HEK293 (cell line): ENCODE measurements around the gene ORC4.

Experiments used
- CTCF ChIA-PET: fragments of 350-600 bp; formaldehyde crosslinking; extraction: SDS; loops from one replicate; lab custom pipeline; 2021; ENCODE audit warnings: antibody characterized with exemption; lab: Yijun Ruan, JAX
- POLR2A ChIA-PET: fragments of 300-600 bp; formaldehyde crosslinking; extraction: SDS; loops from one replicate; lab custom pipeline; 2020; ENCODE audit warnings: antibody characterized with exemption, inconsistent platforms; lab: Yijun Ruan, JAX
- H3K27ac ChIP-seq: fragments of 200-500 bp; sonication (Bioruptor generic); 2 replicates; pipeline ENCODE4 v1.5.1; 2014; ENCODE audit warnings: low read depth, low read length, control low read depth, inconsistent platforms; ENCODE audit errors: extremely low read depth
- H3K36me3 ChIP-seq, 2 experiments: fragments of 200-500 bp in 1 of 2; sonication (Bioruptor generic) in 1 of 2; 1 replicate in 1 of 2; 2 replicates in 1 of 2; pipeline ENCODE4 v1.5.1; 2014 to 2017; ENCODE audit warnings: inconsistent platforms in 2 of 2, low read length in 2 of 2; ENCODE audit not compliant: control insufficient read depth in 2 of 2, insufficient read depth in 1 of 2
- H3K4me1 ChIP-seq: fragments of 200-500 bp; sonication (Bioruptor generic); 2 replicates; pipeline ENCODE4 v1.5.1; 2014; ENCODE audit warnings: mild to moderate bottlenecking, low read length, inconsistent platforms; ENCODE audit not compliant: control insufficient read depth, insufficient read depth
- H3K4me3 ChIP-seq: 2 replicates; pipeline ENCODE4 v1.5.1; 2011; ENCODE audit warnings: low read depth, mild to moderate bottlenecking, control low read depth, low read length, moderate library complexity
- H3K9me3 ChIP-seq: fragments of 200-500 bp; sonication (Bioruptor generic); 2 replicates; pipeline ENCODE4 v1.5.1; 2014; ENCODE audit warnings: low read depth, low read length, inconsistent platforms; ENCODE audit not compliant: control insufficient read depth, insufficient read depth
- IKZF3 ChIP-seq: fragments of 450-650 bp; IDR thresholded peaks from 2 replicates; pipeline ENCODE4 v1.5.0; 2018; ENCODE audit warnings: missing biosample characterization, mild to moderate bottlenecking, missing genetic modification characterization, moderate library complexity
- KLF16 ChIP-seq: fragments of 450-650 bp; formaldehyde crosslinking; IDR thresholded peaks from 2 replicates; pipeline ENCODE4 v1.5.1; 2017; ENCODE audit warnings: missing biosample characterization, missing genetic modification characterization
- SCRT1 ChIP-seq: fragments of 450-650 bp; formaldehyde crosslinking; IDR thresholded peaks from 2 replicates; pipeline ENCODE4 v1.5.1; 2016; ENCODE audit warnings: missing biosample characterization, missing genetic modification characterization, borderline replicate concordance
- SP3 ChIP-seq: fragments of 450-650 bp; formaldehyde crosslinking; IDR thresholded peaks from 2 replicates; pipeline ENCODE4 v1.5.1; 2016; ENCODE audit warnings: missing biosample characterization, missing genetic modification characterization
- ZBTB8A ChIP-seq: fragments of 450-650 bp; formaldehyde crosslinking; IDR thresholded peaks from 2 replicates; pipeline ENCODE4 v1.5.1; 2016; ENCODE audit warnings: missing biosample characterization, missing genetic modification characterization
- ZNF112 ChIP-seq: fragments of 450-650 bp; formaldehyde crosslinking; IDR thresholded peaks from 2 replicates; pipeline ENCODE4 v1.5.0; 2017; ENCODE audit warnings: missing biosample characterization, missing genetic modification characterization
- ZNF146 ChIP-seq: fragments of 450-650 bp; formaldehyde crosslinking; IDR thresholded peaks from 2 replicates; pipeline ENCODE4 v1.5.1; 2016; ENCODE audit warnings: missing biosample characterization, missing genetic modification characterization
- ZNF292 ChIP-seq: fragments of 450-650 bp; formaldehyde crosslinking; IDR thresholded peaks from 2 replicates; pipeline ENCODE4 v1.5.1; 2016; ENCODE audit warnings: low read depth, missing biosample characterization, missing genetic modification characterization, borderline replicate concordance
- ZNF37A ChIP-seq: fragments of 450-650 bp; IDR thresholded peaks from 2 replicates; pipeline ENCODE4 v1.5.1; 2018; ENCODE audit warnings: missing biosample characterization, missing genetic modification characterization
- ZNF426 ChIP-seq: fragments of 450-650 bp; formaldehyde crosslinking; IDR thresholded peaks from 2 replicates; pipeline ENCODE4 v1.5.1; 2017; ENCODE audit warnings: missing biosample characterization, missing genetic modification characterization, mild to moderate bottlenecking, inconsistent platforms, moderate library complexity
- ZNF549 ChIP-seq: fragments of 450-650 bp; IDR thresholded peaks from 2 replicates; pipeline ENCODE4 v1.5.1; 2018; ENCODE audit warnings: missing biosample characterization, missing genetic modification characterization, mild to moderate bottlenecking, inconsistent platforms, moderate library complexity
- ZNF555 ChIP-seq: fragments of 450-650 bp; formaldehyde crosslinking; conservative IDR thresholded peaks from 2 replicates; pipeline ENCODE4 v1.5.1; 2017; ENCODE audit warnings: missing biosample characterization, mild to moderate bottlenecking, missing genetic modification characterization, inconsistent platforms
- ZNF571 ChIP-seq: fragments of 450-650 bp; formaldehyde crosslinking; IDR thresholded peaks from 2 replicates; pipeline ENCODE4 v1.5.0; 2017; ENCODE audit warnings: missing biosample characterization, missing genetic modification characterization
- ZNF621 ChIP-seq: fragments of 450-650 bp; formaldehyde crosslinking; IDR thresholded peaks from 2 replicates; pipeline ENCODE4 v1.5.1; 2017; ENCODE audit warnings: missing biosample characterization, missing genetic modification characterization
- ZNF623 ChIP-seq: fragments of 450-650 bp; formaldehyde crosslinking; IDR thresholded peaks from 2 replicates; pipeline ENCODE4 v1.5.1; 2016; ENCODE audit warnings: missing biosample characterization, missing genetic modification characterization
- ZNF624 ChIP-seq: fragments of 450-650 bp; formaldehyde crosslinking; IDR thresholded peaks from 2 replicates; pipeline ENCODE4 v1.5.1; 2017; ENCODE audit warnings: missing biosample characterization, missing genetic modification characterization
- ZNF777 ChIP-seq: fragments of 450-650 bp; formaldehyde crosslinking; IDR thresholded peaks from 2 replicates; pipeline ENCODE4 v1.5.1; 2017; ENCODE audit warnings: missing biosample characterization, missing genetic modification characterization, borderline replicate concordance
- TF ChIP-seq, protein P1 (sequence below): fragments of 450-650 bp; formaldehyde crosslinking; IDR thresholded peaks from 2 replicates; pipeline ENCODE4 v1.5.1; 2017; ENCODE audit warnings: missing biosample characterization, missing genetic modification characterization
- TF ChIP-seq, protein P2 (sequence below): fragments of 450-650 bp; formaldehyde crosslinking; IDR thresholded peaks from 2 replicates; pipeline ENCODE4 v1.5.1; 2016; ENCODE audit warnings: missing biosample characterization, missing genetic modification characterization
- TF ChIP-seq, protein P3 (sequence below): fragments of 450-650 bp; formaldehyde crosslinking; IDR thresholded peaks from 2 replicates; pipeline ENCODE4 v1.5.1; 2016; ENCODE audit warnings: missing biosample characterization, missing genetic modification characterization, borderline replicate concordance
- TF ChIP-seq, protein P4 (sequence below): fragments of 450-650 bp; formaldehyde crosslinking; IDR thresholded peaks from 2 replicates; pipeline ENCODE4 v1.5.1; 2016; ENCODE audit warnings: missing biosample characterization, missing genetic modification characterization

The ORC4 gene

DNA sequence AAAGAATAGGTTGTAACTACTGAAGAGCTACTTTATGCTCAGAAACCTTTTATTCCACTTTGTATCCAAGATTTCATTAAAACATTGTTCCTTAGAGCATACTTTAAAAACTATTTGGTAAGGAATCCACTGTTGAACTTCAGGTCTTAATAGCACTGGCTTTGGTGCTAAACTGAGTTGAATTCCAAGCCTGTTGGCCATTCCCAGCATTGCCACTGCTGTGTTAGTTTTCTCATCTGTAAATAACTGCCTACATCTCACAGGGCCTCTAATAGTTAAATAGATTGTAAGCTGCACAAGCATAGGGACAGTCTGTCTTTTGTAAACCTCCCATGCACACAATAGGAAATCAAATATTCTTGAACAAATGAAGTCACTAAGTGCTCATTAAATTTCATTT is 86.6 kb downstream of the ORC4 start (continued):
- TF ChIP-seq SP3 (tag by site-specific recombination): no peak
- TF ChIP-seq, protein P1, sequence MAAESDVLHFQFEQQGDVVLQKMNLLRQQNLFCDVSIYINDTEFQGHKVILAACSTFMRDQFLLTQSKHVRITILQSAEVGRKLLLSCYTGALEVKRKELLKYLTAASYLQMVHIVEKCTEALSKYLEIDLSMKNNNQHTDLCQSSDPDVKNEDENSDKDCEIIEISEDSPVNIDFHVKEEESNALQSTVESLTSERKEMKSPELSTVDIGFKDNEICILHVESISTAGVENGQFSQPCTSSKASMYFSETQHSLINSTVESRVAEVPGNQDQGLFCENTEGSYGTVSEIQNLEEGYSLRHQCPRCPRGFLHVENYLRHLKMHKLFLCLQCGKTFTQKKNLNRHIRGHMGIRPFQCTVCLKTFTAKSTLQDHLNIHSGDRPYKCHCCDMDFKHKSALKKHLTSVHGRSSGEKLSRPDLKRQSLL (tag by site-specific recombination): no peak
- TF ChIP-seq ZNF777: no peak
- no peak for TF ChIP-seq ZNF621
- no peak for TF ChIP-seq ZBTB8A (tag by site-specific recombination)
- TF ChIP-seq, all 188 proteins: peak for 0

DNA sequence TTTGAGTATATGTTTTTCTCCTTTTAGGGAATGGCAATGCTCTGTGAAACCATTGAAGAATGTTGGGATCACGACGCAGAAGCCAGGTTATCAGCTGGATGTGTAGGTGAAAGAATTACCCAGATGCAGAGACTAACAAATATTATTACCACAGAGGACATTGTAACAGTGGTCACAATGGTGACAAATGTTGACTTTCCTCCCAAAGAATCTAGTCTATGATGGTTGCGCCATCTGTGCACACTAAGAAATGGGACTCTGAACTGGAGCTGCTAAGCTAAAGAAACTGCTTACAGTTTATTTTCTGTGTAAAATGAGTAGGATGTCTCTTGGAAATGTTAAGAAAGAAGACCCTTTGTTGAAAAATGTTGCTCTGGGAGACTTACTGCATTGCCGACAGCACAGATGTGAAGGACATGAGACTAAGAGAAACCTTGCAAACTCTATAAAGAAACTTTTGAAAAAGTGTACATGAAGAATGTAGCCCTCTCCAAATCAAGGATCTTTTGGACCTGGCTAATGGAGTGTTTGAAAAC is 93.4 kb downstream of the ORC4 start:
- Histone ChIP-seq H3K9me3 (no peaks in the 10 kb centered on the region), H3K27ac (no peak overlapping the region), H3K4me1 (no peaks in the 10 kb centered on the region), H3K36me3 (peaks cover 0 to 23% of the 10 kb centered on the region in 2 experiments; a peak in 2 of 3 replicates), H3K4me3 (no peak overlapping the region)
- CTCF ChIA-PET: interaction anchor here (0.6 to 1.9 kb wide), 2 partner anchors 10 to 12 kb away, joined by 3 to 4 read pairs; no protein-coding TSS in a partner anchor
- POLR2A ChIA-PET: no interaction called here
- no peak for TF ChIP-seq ZNF549 (tag by site-specific recombination)

DNA sequence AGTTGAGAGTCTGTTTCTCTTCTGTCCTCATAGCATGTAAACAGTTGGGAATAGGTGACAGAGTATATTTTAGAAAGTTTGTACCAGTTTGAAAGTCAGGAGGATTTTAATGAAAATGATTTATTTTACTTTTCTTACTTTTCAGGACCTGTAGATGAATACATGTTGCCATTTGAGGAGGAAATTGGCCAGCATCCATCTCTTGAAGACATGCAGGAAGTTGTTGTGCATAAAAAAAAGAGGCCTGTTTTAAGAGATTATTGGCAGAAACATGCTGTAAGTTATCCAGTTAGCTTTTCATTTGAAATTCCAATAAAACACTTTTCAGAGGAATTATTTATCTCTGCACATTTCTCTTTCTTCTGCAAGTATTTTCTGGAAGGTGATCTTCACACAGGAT is 94.7 kb downstream of the ORC4 start:
- H3K27ac ChIP-seq: no peak overlapping the region
- H3K4me1 ChIP-seq: no peaks in the 10 kb centered on the region
- H3K9me3 ChIP-seq: no peaks in the 10 kb centered on the region
- ChIA-PET CTCF (no interaction called here), POLR2A (no interaction called here)
- no peak for TF ChIP-seq ZNF292 (tag by site-specific recombination)
- TF ChIP-seq, protein P2, sequence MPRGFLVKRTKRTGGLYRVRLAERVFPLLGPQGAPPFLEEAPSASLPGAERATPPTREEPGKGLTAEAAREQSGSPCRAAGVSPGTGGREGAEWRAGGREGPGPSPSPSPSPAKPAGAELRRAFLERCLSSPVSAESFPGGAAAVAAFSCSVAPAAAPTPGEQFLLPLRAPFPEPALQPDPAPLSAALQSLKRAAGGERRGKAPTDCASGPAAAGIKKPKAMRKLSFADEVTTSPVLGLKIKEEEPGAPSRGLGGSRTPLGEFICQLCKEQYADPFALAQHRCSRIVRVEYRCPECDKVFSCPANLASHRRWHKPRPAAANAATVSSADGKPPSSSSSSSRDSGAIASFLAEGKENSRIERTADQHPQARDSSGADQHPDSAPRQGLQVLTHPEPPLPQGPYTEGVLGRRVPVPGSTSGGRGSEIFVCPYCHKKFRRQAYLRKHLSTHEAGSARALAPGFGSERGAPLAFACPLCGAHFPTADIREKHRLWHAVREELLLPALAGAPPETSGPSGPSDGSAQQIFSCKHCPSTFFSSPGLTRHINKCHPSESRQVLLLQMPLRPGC (tag by site-specific recombination): no peak
- no peak overlapping the region for H3K4me3 ChIP-seq
- H3K36me3 ChIP-seq: peaks cover 0 to 28% of the 10 kb centered on the region in 2 experiments; a peak in 2 of 3 replicates

DNA sequence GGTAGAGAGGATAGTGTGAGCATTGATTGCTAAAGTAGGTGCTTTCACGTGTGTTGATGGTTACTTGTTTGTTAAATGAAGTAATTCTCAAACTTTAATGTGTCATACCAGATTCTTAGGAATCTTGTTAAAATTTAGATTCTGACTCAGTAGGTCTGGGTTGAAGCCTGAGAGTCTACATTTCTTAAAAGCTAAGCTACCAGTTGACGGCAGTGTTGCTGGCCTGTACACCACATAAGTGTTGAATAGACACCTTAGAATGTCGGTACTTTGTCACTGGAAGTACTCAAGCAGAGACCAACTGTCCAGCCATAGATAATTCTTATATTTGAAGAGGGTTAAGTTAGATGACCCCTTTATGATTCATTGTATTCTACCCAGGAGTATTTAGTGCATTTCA is 95.9 kb downstream of the ORC4 start:
- Histone ChIP-seq H3K4me1 (no peaks in the 10 kb centered on the region), H3K27ac (no peak overlapping the region)
- TF ChIP-seq ZNF549 (tag by site-specific recombination) (no peak), ZNF624 (tag by site-specific recombination) (no peak), ZNF37A (tag by site-specific recombination) (no peak), ZNF146 (no peak), ZNF555 (tag by site-specific recombination) (no peak), ZNF571 (tag by site-specific recombination) (no peak), ZNF426 (no peak), KLF16 (tag by site-specific recombination) (no peak), ZNF112 (tag by site-specific recombination) (no peak), IKZF3 (tag by site-specific recombination) (no peak), ZNF623 (tag by site-specific recombination) (no peak), SCRT1 (no peak)
- TF ChIP-seq, protein P3, sequence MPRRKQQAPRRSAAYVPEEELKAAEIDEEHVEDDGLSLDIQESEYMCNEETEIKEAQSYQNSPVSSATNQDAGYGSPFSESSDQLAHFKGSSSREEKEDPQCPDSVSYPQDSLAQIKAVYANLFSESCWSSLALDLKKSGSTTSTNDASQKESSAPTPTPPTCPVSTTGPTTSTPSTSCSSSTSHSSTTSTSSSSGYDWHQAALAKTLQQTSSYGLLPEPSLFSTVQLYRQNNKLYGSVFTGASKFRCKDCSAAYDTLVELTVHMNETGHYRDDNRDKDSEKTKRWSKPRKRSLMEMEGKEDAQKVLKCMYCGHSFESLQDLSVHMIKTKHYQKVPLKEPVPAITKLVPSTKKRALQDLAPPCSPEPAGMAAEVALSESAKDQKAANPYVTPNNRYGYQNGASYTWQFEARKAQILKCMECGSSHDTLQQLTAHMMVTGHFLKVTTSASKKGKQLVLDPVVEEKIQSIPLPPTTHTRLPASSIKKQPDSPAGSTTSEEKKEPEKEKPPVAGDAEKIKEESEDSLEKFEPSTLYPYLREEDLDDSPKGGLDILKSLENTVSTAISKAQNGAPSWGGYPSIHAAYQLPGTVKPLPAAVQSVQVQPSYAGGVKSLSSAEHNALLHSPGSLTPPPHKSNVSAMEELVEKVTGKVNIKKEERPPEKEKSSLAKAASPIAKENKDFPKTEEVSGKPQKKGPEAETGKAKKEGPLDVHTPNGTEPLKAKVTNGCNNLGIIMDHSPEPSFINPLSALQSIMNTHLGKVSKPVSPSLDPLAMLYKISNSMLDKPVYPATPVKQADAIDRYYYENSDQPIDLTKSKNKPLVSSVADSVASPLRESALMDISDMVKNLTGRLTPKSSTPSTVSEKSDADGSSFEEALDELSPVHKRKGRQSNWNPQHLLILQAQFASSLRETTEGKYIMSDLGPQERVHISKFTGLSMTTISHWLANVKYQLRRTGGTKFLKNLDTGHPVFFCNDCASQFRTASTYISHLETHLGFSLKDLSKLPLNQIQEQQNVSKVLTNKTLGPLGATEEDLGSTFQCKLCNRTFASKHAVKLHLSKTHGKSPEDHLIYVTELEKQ (tag by site-specific recombination): no peak
- TF ChIP-seq, protein P4, sequence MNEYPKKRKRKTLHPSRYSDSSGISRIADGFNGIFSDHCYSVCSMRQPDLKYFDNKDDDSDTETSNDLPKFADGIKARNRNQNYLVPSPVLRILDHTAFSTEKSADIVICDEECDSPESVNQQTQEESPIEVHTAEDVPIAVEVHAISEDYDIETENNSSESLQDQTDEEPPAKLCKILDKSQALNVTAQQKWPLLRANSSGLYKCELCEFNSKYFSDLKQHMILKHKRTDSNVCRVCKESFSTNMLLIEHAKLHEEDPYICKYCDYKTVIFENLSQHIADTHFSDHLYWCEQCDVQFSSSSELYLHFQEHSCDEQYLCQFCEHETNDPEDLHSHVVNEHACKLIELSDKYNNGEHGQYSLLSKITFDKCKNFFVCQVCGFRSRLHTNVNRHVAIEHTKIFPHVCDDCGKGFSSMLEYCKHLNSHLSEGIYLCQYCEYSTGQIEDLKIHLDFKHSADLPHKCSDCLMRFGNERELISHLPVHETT (tag by site-specific recombination): no peak
- TF ChIP-seq, protein P2 (tag by site-specific recombination): no peak
- TF ChIP-seq, all 188 proteins: peak for 0
- Histone ChIP-seq H3K36me3 (peaks cover 0 to 31% of the 10 kb centered on the region in 2 experiments; a peak in 2 of 3 replicates), H3K9me3 (no peaks in the 10 kb centered on the region), H3K4me3 (no peak overlapping the region)
- CTCF ChIA-PET: no interaction called here
- POLR2A ChIA-PET: no interaction called here
